ENCODE measurements around the gene XK. TPM values are rescaled to one million over a fixed set of nuclear protein-coding genes. Genes with fewer than 3 reads are reported as not detected.

The XK gene
- total RNA-seq, 1 experiment from 2014 or later: 1.1 TPM

GRCh38 chrX:37745354-37745753 lies 59.8 kb downstream of the XK start (continued):
- no peak for TF ChIP-seq AR (CRISPR knock-in tag; IDR thresholded peaks at IDR 0.05)
- no peak for TF ChIP-seq ZNF138 (CRISPR knock-in tag; conservative IDR thresholded peaks at IDR 0.05)
- no peak for TF ChIP-seq ZNF671 (CRISPR knock-in tag; IDR thresholded peaks at IDR 0.05)

GRCh38 chrX:37745835-37746217 lies 60.2 kb downstream of the XK start:
- no peak for ATAC-seq
- H3K4me3 Mint-ChIP-seq: no peak overlapping the region

More at GRCh38 chrX:37745835-37746217, 60.2 kb downstream of the XK start:
- Mint-ChIP-seq H3K27ac (no peak overlapping the region), H3K9me3 (peaks cover 5% of the 10 kb centered on the region), H3K4me1 (no peaks in the 10 kb centered on the region), H3K36me3 (no peaks in the 10 kb centered on the region), H3K27me3 (ENCODE audit: low read depth) (no peaks in the 10 kb centered on the region)
- no peak for DNase-seq (ENCODE audit: low spot score)
- POLR2A ChIA-PET: no interaction called here
- TF ChIP-seq CDX4 (CRISPR knock-in tag; IDR thresholded peaks at IDR 0.05; ENCODE audit: borderline replicate concordance) (no peak), MAX (CRISPR knock-in tag; IDR thresholded peaks at IDR 0.05) (no peak), CREM (CRISPR knock-in tag; IDR thresholded peaks at IDR 0.05) (no peak), STAT6 (CRISPR knock-in tag; conservative IDR thresholded peaks at IDR 0.05; ENCODE audit: low read depth) (no peak), ZNF121 (CRISPR knock-in tag; IDR thresholded peaks at IDR 0.05) (no peak), ZNF317 (CRISPR knock-in tag; IDR thresholded peaks at IDR 0.05; ENCODE audit: borderline replicate concordance, low read depth) (no peak), ZNF416 (CRISPR knock-in tag; IDR thresholded peaks at IDR 0.05) (no peak), SMAD3 (CRISPR knock-in tag; IDR thresholded peaks at IDR 0.05; ENCODE audit: borderline replicate concordance) (no peak), PRDM15 (CRISPR knock-in tag; IDR thresholded peaks at IDR 0.05) (no peak), ZNF263 (CRISPR knock-in tag; IDR thresholded peaks at IDR 0.05; ENCODE audit: low read depth) (no peak), PREB (CRISPR knock-in tag; IDR thresholded peaks at IDR 0.05; ENCODE audit: borderline replicate concordance) (no peak), ZNF671 (CRISPR knock-in tag; IDR thresholded peaks at IDR 0.05) (no peak)
- CTCF ChIA-PET: interaction anchor here (0.7 to 1.8 kb wide), 11 partner anchors 8 to 475 kb away, joined by 3 to 23 read pairs (median 3); partner anchors contain the start of gene SRPX

Measured in WTC11 (cell line).